GM21381 (cell line): ENCODE data around the gene CDADC1.

Experiments
- ATAC-seq: cut with Tn5 transposase; IDR thresholded peaks from one replicate; pipeline ENCODE4 v1.9.1; 2021; ENCODE audit warnings: mild to moderate bottlenecking, moderate library complexity; ENCODE audit not compliant: unreplicated experiment

Gene CDADC1

DNA sequence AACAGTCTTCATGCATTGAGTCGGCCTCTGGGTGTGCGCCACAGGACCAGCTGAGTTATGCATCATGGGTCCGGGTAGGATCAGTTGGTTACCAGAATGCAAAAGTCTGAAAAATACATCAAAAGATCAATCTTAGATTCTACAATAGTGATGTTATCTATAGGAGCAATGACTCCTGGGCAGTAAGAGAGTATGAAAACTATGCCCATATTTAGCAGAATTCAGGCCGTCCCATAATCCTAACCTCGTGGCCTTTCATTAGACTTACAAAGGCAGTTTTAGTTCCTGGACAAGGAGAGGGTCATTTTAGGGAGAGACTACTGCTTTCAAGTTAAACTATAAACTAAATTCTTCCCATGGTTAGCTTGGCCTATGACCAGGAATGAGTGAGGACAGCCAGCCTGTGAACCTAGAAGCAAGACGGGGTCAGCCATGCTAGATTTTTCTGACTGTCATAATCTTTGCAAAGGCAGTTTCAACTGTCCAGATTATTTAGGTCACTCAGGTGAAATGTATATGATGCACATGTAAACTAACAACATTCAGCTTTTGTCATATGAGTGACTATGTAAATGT is 11.8 kb upstream of the CDADC1 start:
- no peak for ATAC-seq

DNA sequence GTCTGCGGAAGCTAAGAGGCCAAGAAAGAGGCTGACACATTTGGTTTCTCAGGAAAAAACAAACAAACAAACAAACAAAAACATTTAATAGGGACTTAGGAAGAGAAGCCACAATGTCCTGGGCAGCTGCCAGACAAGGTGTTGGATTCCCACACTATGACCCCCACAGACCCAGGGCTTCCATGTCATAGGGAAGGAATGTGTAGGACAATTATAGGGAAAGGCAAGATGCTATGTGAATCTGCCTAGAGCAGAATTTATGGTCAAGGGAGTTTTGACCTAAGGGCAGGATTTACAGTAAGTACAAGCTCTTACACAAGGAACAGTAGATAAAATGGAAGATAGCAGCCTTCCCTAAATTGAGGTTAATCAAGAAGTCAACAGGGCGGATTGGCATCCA is 9.1 kb upstream of the CDADC1 start:
- ATAC-seq: no peak

- ATAC-seq: no peak
These were observed 7.7 kb upstream of the CDADC1 start for GRCh38 chr13:49240017-49240416.

DNA sequence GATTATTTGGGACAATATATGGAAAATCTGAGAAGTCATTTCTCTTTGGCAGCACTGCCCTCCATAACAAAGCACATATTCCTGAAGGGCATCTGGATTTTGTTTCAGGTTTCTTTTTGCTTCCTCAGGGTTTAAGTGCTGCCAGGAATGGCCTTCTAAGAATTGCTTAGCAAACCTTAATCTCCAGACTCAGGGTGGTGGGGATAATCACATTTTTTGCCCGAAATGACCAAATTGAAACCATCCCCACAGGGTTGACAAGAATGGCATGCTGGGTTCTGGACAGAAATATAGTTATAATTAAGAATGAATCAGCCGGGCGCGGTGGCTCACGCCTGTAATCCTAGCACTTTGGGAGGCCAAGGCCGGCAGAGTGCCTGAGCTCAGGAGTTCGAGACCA is 6.4 kb upstream of the CDADC1 start:
- no peak for ATAC-seq

GRCh38 chr13:49245101-49245500 is 2.6 kb upstream of the CDADC1 start:
- no peak for ATAC-seq

GRCh38 chr13:49246850-49247642 is 679 bp upstream of the CDADC1 start:
- ATAC-seq: peak; percentile 27

DNA sequence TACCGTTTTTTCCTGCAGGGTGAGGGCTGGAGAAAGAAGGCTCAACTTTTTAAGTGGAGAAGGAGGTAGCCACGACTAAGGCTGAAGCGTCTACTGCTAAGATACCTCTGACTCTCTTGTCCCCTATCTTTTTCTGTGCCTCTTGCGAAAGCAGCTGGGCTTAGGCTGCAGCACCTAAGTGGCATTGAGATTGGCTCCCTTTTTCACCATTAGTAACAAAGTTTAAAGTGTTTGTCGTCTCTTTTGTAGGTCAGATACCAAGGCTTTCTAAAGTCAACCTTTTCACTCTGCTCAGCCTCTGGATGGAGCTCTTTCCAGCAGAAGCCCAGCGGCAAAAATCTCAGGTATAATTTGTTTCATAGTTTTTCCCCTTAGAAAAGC is 887 bp downstream of the CDADC1 start:
- peak; percentile 8 for ATAC-seq

DNA sequence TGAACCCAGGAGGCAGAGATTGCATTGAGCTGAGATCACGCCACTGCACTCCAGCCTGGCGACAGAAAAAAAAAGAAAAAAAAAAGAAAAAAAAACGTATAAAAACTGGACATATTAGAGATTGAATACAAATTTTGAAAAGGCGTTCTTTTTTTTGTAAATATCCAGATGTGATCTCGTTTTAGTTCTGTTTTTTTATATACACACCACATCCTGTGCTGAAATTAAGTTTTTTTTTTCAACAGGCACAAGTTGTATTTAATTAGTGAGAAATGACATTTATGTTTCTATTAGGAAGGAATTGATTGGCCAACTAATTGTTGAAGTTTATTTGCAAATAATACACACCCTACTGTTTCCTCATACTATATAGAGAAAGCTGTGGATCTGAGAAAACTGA is 3.6 kb downstream of the CDADC1 start:
- ATAC-seq: no peak

GRCh38 chr13:49253310-49253709 is 5.6 kb downstream of the CDADC1 start:
- ATAC-seq: no peak

DNA sequence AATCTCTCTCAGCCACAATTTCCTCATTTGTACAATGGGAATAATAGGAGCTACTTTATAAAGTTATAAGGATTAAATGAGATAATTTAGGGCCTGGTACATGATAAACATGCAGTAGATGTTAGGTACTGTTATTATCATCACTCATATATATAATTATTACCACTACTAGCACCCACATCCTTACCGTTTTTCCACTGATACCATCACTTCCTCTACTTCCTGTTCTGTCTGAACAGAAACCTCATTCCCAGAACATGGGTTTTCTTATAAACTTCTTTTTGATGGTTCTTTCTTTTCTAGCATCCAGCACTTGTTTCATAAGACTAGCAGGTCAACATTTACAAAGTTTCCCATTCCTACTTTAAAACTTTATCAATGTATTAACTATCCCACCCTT is 6.3 kb downstream of the CDADC1 start:
- ATAC-seq: no peak

DNA sequence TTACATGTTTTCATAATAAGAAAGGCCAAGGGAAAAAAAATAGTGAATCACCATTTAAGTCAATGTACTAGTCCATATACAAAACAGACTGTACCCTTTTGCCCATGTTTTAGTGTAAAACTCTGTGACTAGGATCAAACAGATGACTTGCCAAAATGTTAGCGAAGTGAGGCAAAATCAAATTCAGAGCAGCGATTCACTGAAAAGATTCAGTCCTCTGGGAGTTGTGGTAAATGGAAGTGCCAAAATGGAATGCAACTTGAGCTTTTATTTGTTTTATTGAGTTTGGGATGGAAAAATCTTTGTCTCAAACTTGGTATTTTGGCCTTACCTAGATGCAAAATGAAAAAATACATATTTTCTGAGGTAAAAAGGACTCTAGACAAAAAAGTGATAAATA is 9.1 kb downstream of the CDADC1 start:
- ATAC-seq: no peak

DNA sequence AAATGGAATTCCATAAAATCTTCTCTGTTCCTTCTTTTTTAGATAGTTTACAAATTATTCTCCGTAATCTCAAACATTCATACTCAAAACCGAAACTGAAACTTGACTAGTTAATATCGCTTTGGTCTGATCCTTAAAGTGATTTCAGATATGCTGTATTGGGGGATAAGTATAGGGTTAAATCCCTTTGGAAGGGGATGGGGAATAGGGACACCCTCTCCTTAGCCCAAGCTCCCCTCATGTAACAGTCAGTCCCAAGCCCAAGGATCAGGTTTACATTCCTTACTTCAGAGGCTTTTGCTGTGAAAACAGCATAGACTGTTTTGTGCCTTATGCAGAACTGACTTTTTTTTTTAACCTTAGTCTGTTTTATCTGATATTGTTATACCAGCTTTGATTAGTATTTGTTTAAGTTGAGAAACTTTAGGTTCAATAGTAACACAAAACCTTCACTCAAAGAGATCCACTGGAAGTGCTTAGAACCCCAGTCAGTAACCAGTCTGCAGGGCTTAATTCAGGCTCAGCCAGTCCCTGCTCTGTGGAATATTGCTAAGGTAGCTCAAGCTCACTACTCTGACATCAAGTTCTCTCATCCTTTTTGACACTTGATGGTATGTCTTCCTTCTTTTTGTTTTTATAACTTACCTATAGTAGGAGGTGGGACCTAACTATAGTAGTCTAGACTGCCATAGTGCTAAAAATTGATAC is 10.5 kb downstream of the CDADC1 start:
- ATAC-seq: no peak

- ATAC-seq: no peak
These were observed 11.9 kb downstream of the CDADC1 start for GRCh38 chr13:49259586-49259985.

GRCh38 chr13:49262634-49263033 is 14.9 kb downstream of the CDADC1 start:
- no peak for ATAC-seq

DNA sequence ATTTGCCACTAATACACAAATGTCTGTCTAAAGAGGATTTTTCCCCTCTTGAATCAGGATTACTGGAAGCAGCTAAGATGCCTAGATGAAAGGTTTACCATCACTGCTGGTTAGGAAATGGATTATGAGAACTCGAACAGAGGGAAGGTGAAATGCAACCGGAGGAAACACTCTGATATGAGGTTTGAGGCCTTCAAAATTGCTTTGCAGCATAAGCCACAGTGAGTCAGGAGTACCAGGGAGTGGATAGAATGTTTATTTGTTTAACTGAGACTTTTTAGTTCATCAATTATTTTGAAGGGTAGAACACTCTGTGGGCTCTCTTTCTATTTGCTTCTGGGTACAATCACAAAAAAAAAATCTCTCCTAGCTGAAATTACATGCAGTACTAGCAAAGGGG is 18.1 kb downstream of the CDADC1 start:
- ATAC-seq: no peak

GRCh38 chr13:49271264-49271663 is 23.5 kb downstream of the CDADC1 start:
- no peak for ATAC-seq

- ATAC-seq: no peak
These were observed 24.6 kb downstream of the CDADC1 start for GRCh38 chr13:49272296-49272695.

- ATAC-seq: no peak
These were observed 30.5 kb downstream of the CDADC1 start for GRCh38 chr13:49278211-49278610.

GRCh38 chr13:49279112-49279511 is 31.4 kb downstream of the CDADC1 start:
- ATAC-seq: no peak

DNA sequence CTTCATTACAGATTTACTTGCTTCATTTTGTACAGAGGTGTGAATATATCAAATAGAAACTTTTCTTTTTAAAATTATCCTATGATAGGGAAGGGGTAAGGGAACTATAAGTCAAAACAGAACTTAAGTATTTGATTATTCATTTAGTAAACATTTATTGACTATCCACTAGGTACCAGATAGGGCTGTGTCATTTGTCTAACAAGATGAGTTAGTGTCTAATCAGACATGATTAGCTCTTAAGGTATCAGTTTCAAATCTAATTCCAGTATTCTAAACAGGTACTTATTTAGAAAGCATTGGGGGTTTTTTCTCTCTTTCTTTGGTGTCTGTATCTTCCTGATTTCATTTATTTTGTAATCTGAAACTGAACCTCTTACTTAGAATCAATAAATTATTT is 32.2 kb downstream of the CDADC1 start:
- no peak for ATAC-seq

DNA sequence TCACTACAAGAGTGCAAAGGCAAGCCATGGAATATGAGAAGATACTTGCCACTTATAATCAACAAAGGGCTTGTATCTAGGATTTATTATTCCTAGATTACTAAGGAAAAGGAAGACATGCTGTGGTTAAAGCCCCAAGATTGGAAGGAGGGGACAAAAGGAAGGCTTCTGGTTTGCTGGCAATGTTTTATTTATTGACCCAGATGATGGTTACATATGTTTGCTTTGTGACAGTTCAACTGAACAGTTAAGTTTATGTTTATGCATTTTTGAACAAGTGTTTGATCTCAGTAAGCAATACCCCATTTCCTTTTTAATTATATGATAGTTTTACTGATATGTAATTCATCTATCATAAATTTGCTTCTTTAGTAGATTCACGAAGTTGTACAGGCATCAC is 40.3 kb downstream of the CDADC1 start:
- no peak for ATAC-seq

DNA sequence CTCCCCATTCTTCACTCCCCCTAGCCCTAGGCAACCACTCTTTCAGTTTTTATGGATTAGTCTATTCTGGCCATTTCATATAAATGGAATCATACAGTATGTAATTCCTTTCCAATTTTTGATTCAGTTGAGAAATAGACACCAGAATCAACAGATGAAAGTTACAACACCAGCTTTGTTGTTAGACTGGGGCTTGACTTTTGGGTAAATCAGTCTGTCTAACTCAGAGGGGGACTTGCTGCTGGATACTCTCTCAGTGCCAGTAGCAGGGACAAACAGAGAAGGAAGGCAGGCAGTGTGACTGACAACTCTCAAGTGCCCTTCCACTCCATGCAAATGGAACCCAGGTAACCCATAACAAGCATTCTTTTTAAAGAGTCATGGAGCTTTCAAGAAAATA is 40.7 kb downstream of the CDADC1 start:
- no peak for ATAC-seq
